ENCODE measurements around the gene RNF149.
"Not testable (repeated sequence)": the region's sequence is repeated elsewhere in the genome, so short reads cannot be mapped to it uniquely, and the experiment has no call there.

Gene RNF149, protein sequence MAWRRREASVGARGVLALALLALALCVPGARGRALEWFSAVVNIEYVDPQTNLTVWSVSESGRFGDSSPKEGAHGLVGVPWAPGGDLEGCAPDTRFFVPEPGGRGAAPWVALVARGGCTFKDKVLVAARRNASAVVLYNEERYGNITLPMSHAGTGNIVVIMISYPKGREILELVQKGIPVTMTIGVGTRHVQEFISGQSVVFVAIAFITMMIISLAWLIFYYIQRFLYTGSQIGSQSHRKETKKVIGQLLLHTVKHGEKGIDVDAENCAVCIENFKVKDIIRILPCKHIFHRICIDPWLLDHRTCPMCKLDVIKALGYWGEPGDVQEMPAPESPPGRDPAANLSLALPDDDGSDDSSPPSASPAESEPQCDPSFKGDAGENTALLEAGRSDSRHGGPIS

DNA sequence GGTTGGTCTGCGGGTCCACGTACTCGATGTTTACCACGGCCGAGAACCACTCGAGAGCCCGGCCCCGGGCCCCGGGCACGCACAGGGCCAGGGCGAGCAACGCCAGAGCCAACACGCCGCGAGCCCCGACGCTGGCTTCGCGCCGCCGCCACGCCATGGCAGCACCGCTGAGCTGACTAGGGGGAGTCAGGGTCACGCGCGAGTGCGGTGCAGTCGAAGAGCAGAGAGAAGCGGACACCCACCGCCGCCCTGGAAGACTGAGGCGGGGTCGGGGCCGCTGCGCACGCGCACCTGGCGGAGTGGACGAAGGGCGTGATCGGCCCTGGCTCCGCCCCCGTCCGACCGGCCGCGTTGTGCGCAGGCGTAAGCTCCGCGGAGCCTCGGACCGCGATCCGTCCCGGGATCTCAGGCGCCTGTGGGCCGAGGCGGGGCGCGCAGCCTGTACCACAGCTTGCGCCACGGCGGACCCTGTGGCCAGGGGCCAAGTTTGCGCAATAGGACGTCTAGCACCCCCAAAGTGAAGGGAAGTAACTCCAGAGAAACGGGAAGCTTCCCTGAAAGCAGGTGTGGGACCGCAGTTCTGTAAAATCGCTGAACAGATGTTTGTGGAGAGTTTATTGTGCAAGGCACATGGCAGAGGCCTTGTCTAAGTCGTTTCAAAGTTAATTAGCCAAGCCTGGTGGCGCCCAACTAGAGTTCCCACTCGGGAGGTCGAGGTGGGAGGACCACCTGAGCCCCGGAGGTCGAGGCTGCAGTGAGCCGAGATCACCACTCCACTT, at the start of gene RNF149:
Gene RNF149 (minus strand): TSS at position 270 of the 779 bp plus-strand sequence. CDS start 113 bp downstream, at position 157.
- peak; percentile 78 to 94 for DNase-seq

DNA sequence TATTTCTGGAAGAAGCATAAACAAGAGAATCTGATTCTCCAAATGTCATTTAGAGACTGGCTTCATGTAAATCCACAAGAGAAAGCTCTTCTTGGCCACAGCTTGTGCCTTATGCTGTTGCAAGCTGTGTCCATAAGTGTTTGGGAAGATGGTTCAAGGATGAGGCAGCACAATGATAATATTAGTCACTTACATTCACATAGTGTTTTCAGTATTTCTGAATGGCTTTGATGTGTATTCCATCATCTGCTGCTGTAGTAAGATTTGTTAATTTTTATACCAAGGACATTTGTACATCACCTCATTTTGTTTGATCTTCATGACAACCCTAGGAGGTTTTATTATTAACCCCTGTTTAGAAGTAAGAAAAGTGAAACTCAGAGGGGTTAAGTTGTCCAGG, 48.9 kb upstream of the RNF149 start:
- no peak for DNase-seq

DNA sequence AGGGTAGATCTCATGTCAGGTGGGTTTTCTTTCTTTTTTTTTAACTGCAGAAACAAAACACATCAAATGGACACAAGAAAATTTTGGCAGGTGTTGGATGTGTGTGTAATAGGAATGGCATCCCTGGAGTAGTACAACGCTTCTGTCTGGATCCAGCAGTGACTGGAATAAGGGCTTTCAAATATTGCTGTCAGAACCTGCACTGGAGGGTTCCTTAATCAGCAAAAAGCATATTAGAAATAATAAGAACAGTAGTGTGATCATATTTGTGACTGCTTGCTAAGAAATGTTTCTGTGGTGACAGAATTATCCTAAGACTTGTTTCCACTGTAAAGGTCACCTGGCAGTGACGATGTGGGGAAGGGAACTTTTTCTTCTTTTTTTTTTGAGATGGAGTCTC, 48.0 kb upstream of the RNF149 start:
- DNase-seq, result no peak

DNA sequence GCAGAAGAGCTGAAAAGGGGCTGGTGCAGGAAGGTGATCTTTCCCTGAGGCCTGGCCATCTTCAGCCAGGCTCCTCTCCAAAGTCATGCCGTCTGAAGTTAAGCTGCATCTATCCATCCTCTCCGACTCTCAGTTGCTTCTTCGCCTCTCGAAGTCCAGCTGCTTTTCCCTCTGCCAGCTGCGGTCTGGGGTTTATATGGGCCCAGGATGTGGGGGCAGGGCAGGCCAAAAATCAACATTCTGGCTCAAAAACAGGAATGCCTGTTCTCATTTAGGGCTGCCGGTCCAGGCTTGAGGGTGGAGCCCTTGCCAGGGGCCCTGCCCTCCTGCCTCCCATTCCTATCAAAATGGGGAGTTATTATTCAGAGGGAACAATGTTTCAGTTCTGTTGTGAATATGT, 47.6 kb upstream of the RNF149 start:
- no peak for DNase-seq

DNA sequence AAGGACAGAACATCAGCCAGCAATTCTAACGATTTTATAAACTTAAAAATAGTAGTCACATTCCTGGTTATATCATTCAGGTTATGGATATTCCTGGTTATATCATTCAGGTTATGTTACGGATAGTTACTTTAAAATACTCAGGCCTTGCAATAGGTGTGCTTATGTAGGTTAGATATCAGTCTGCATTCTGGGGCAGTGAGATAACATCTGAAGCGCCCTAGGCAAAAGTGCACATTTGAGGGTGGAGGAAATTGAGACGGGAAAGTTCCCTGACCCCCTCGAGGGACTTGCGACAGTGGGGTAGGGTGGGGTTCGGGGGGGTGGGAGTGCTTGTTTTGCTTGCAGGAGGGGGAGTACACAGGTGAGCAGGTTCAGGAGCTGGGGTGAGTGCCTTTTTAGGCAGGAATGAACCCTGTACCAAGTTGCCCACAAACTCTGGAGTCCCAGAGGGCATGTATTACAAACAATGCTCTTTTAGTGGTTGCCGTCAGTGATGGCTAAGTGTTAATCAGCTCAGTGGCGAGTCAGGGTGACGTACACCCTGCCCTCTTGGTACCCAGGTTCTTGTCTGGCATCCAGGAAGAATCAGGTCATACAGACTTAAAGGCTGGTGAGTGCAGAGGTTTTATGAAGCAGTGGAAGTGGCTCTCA, 47.0 kb upstream of the RNF149 start:
- DNase-seq, result no peak

DNA sequence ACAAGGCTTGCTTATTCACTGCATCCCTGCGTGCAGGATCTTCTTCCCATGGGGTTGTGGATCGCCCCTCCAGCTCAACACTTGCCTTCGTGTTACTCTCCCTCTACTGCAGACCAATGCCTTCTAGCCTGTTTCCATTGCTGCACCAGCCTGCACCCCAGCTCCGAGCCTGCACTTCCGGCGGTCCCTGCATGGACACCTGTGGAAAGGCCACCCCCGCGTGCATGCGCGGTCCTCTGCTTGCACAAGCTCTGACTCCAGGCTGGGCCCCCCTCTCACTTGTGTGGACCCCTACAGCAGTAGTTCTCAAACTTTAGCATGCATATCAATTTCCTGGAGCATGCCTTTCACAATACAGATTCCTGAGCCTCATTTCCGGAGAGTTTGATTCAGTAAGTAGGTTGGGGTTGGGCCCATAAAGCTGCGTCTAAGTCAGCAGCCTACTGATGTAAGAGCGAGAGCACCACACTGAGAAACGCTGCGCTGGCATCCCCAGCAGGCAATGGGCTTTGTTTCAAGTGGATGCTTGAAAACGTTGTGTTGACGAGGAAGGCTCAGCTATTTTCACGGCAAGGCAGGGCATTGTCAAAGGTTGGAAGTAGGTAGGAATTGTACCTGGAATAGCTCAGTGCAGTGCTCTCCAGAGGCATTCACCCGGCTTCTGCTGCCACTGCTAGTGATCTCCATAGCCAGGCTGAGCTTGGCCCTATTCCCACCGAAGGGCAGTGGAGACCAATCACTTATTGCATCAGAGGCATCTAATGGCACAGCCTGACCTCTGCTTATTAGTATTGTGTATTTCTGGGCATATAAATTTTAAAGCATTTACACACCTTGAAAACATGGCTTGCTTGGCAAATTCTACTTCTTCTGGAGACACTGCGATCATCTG, 46.2 kb upstream of the RNF149 start:
- no peak for DNase-seq

DNA sequence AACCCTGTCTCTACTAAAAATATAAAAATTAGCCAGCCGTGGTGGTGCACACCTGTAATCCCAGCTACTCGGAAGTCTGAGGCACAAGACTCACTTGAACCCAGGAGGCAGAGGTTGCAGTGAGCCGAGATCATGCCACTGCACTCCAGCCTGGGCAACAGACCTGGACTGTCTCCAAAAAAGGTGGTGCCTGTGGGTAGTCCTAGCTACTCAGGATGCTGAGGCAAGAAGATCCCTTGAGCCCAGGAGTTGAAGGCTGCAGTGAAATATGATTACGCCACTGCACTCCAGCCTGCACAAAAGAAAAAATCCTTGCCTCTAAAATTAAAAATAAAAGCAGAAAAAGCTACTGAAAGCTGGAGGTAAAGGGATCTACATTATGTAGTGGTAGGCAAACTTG, 44.1 kb upstream of the RNF149 start:
- not testable (repeated sequence) for DNase-seq

DNA sequence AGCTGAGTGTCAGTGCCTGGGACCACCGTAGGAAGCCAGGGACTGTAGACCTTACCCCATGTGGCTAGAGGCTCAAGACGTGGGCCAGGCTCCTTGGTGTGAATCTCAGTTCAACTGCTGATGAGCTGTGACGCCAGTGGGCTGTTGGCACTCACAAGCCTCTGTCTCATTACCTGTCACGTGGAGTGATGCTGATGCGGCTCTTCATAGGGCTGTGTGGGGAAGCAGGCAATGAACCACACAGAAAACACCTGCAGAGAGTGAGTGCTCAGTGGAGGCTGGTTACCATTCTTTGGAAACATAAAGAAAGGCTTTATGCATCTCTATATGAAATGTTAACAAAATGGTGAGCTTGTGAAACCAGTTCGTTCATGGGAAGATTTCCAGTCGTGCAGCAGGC, 42.7 kb upstream of the RNF149 start:
- DNase-seq, result no peak

DNA sequence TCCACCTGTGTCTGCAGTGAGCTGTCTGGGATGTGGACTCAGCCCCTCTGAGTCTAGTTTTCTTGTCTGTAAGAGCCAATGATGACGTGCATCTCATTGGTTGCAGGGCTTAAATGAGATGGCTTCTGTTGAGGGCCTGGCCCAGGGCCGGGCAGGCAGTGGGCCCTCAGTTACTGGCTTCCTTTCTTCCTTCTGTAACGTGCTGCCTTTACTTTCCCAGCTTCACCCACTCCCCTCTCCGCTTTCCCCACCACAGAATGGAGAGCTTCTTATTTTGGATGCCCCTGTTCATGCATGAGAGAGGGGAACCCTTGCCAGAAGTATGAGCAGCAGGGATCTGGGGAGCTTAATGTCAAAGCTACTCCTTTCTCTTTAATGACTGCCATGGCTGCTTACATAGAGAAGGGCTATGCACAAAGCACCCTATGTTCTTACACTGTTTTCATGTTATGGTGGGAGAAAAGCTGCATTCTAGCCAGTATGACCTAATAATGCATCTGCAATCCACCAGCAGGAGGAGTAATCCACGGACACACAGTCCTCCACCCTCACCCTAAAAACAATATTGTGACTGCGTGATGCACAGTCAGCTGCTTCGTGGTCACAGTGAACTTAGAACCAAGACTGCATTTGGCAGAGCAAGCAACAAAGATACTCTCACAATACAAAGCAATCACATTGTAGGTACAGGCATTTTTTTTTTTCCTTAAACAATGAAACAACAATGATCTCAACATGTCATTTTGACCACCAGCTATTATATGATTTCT, 41.6 kb upstream of the RNF149 start:
- no peak for DNase-seq

DNA sequence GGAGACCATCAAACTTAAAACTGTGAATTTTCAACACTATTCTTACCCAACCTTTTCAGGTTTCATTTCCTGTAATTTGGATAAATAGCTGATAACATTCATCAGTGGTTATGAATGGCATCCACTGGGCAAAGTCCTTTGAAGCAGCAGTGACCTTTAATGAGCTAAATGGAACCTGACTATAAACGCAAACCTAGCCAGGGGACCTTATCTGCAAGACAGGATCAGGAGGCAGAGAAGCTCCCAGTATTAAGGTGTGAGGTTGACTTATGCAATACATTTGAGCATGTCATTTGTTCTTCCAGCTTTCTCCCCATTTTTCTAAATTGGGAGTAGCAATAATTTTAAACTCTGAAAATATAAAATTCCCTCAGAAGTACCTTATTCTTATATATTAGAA, 40.4 kb upstream of the RNF149 start:
- no peak for DNase-seq

DNA sequence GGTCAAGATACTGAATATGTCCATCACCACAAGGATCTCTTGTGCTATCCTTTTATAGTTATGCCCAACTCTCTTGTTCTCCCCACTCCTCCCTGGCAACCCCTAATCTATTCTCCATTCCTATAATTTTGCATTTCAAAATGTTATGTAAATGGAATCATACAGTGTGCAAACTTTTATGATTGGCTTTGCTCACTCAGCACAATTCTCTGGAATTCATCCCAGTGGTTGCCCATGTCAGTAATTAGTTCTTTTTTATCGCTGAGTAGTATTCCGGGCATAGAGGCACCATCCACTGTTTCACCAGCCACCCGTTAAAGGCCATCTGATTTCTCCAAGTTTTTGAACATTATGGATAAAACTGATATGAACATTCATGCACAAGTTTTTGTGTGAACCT, 38.4 kb upstream of the RNF149 start:
- DNase-seq, result no peak

DNA sequence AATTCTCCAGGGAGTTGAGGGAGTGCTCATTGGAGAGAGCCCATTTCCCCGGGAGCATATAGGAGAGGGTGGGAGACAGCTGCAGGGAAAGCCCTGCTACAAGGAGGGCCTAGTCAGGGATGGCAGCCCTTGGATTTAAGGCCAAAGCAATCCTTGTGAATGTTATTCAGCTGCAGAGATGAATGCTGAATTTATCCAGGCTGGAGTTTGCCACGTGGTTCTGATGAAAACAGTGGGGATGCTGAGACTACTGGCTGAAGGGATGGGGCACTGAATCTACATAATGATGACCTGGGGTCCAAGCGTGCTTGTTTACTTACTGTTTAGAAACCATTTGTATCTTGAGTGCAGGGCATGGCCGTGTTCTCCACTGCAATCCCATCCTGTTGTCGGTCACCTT, 35.6 kb upstream of the RNF149 start:
- no peak for DNase-seq

DNA sequence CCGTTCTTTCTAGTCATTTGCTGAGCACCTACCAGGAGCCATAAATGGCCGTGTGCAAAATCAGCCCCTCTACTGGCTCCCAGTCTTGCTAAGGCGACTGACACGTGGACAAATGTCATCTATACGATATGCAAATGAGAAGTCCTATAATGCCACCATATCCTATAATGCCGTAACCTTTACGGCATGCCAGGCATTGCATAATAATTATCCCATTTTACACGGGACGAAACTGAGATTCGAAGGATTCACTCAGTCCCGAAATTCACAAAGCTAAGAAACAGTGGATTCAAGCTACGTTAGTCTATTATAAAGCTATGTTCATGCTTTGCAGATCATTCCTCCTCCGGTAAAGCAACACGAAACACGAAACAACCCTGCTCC, 34.1 kb upstream of the RNF149 start:
- no peak for DNase-seq

DNA sequence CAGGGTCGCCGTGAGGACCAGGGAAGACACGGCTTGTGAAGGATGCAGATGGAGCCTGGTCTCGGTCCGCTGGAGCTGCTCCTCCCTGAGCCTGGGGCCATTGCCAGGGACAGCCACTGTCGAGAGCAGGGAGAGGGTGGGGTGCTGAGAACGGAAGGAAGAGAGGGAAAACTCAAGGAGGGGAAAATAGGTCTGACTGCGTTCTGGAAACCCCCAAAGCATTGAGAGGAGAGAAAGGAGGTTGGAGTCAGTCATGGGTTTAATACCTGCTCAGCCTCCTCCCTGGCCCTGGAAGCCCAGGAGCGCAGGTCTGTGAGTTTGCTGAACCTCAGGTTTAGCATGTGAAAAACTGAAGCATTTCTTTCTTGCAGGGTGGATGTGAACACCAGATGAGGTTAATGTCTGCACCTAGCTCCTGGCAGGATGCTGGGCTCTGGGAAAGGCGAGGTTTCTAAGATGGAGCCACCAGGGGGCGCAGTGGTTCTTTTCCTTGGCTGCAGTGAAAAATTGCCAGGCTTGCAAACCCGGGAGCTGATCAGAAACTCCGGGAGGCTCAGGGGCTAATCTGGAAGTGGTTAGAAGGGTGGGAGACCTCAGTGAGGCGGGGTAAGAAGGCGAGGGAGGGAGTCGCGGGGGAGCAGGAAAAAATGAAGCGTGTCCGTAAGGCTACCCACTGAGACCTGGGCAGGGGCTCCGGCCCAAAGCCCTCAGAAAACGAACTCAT, 33.6 kb upstream of the RNF149 start:
- peak; percentile 67 to 78 for DNase-seq

DNA sequence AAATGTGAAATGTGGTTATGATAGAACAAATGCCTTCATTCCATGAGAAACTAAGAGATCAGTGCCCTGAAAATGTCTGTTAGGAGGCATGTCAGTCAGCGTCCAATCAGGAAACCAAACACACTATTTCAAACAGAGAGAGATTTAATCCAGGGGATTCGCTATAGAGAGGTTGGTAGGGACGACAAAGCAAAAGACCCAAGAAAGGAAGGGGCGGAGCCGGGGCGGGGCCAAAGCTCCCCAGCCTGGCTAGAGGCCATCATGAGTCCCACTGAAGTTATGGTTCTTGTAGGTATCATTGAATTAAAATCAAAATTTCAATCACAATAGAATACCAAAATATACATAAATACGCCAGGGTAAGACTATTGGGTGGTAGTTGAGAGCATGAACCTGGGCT, 32.9 kb upstream of the RNF149 start:
- DNase-seq, result no peak

DNA sequence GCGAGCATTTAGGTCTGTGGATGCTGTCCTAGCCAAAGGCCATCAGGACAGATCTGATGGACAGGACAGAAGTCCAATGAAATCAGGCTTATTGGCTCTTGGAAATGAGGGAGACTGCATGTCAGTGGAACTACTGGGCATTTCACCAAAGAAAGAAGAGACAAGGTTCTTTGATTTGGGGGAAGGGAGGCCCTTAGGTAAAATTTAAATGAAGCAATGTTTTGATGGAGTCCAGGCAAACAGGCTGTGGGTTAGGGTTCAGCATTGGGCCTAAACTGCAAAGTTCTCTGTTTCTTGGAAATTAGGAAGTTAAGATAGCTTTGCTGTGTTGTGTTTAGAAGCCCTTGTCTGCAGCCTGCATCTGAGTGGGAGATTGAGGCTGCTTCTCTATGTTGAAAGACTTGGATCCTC, 31.6 kb upstream of the RNF149 start:
- DNase-seq, result no peak

DNA sequence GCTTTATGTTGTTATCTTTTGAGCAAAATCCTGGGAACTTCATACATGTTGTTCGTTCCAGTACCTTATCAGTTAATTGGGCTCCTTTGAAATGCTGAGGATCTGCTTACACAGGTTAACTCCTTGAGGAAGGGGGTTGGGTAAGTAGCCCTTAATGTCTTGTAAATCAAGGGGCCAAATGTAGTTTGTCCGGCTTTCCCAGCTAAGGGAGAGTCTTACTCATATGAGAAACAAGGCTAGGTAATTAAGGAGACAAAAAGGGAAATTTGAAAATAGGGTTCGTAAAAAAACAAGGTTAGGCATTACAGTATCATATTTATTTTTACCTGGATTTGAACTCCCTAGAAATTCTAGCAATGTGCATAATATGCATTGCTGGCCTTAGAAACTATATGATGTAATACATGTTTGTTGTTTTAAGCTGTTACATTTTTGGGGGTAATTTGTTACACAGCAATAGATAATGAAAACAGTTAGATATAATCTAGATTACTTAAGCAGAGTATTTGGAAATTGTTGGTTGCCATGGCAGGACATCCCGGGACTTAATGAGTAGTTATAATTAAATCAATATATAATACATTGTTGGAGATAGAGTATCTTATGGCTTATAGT, 30.9 kb upstream of the RNF149 start:
- no peak for DNase-seq

DNA sequence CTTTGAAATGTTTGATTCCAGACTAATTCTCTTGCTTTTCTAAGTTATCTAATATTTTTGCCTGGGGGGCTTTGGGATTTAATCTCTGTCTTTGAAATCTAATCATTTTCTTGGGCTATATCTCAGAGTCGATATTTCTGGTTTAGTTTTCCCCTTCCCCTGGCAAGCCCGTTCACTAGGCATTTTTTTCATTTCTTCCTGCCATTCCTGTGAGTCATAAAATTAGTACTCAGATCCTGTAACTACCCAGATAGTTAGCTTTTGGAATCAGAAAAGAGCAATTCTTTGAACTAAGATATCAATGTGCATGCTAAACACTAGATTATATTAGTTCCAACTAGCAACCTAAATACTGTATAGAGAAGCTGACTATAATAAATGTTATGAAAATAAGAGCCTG, 29.4 kb upstream of the RNF149 start:
- no peak for DNase-seq

DNA sequence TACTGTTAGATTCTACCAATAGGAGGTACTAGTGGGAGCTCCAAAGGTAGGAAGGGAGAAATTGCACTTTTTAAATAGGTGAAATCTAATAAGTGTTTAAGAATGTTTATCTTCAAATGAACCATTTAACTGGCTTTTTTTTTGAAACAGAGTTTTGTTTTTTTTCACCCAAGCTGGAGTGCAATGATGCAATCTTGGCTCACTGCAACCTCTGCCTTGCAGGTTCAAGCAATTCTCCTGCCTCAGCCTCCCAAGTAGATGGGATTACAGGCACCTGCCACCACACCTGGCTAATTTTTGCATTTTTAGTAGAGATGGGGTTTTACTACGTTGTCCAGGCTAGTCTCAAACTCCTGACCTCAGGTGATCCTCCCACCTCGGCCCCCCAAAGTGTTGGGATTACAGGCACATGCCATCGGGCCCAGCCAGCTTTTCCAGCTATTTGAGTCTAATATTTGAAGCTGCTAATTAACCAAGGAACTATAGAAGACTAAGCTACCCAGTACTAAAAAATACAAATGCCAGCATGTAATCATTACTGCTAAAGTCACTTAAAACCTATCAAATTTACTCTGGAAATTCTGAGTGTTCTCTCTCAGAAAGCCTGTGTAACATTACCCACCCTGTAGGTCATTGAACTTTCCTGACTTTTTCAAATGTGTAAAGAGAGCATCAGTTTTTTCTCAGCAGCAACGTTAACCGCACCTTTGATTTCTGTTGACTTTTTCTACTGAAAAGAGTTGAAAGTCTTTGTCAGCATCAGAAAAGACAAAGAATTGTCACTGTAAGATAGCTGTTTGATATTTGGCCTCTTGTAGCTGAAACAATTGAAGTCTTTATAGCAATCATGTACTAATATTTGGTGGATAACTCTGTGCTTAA, 24.6 kb upstream of the RNF149 start:
- no peak for DNase-seq

DNA sequence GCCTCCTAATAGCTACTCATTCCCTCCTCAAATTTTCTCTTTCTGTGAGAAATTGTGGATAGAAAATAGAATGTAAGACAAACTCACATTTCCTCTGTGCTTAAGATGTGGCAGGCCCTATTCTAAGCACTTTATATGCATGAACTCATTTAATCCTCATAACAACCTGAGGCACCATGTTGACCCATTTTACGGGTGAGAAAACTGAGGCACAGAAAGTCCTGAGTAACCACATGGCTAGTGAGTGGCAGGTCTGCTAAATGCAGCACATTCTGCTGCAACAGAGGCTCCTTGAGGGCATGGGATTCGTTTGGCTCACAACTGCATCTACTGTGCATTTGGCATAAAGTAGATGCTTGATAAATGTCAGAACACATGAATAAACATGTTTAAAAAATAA, 22.7 kb upstream of the RNF149 start:
- DNase-seq, result no peak

All from NCI-H446 (cell line).